ENCODE results near the gene PDK1. TPM values are rescaled to one million over a fixed set of nuclear protein-coding genes. Genes with fewer than 3 reads are reported as not detected.

The PDK1 gene
- total RNA-seq, 1 donor = 26.8 TPM

DNA sequence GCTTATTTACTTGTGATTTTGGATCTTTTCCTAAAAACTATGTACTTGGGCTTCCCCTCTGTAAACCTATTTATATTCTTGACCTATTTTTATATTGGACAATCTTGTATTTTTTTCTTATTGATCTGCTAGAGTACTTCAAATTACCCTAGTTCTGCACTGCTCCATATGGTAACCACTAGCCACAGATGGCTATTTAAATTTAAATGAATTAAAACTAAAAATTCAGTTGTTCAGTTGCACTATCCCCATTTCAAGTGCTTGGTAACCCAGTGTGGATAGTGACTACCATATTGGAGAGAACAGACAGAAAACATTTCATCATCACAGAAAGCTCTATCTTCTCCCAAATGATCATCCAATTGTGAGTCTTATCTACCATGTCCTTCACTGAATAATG, 74.3 kb downstream of the PDK1 start:
- no peak overlapping the region for H3K27ac ChIP-seq (ENCODE audit: low read depth, low read length)
- TF ChIP-seq, protein P1, sequence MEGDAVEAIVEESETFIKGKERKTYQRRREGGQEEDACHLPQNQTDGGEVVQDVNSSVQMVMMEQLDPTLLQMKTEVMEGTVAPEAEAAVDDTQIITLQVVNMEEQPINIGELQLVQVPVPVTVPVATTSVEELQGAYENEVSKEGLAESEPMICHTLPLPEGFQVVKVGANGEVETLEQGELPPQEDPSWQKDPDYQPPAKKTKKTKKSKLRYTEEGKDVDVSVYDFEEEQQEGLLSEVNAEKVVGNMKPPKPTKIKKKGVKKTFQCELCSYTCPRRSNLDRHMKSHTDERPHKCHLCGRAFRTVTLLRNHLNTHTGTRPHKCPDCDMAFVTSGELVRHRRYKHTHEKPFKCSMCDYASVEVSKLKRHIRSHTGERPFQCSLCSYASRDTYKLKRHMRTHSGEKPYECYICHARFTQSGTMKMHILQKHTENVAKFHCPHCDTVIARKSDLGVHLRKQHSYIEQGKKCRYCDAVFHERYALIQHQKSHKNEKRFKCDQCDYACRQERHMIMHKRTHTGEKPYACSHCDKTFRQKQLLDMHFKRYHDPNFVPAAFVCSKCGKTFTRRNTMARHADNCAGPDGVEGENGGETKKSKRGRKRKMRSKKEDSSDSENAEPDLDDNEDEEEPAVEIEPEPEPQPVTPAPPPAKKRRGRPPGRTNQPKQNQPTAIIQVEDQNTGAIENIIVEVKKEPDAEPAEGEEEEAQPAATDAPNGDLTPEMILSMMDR (IDR thresholded peaks at IDR 0.05; ENCODE audit: extremely low read depth, low read depth, low read length) = no peak
- H3K4me3 ChIP-seq (ENCODE audit: insufficient read depth, low read length) = no peak overlapping the region
- DNase-seq (ENCODE audit: insufficient read length, low spot score, missing footprints) = no peak
- no peaks in the 10 kb centered on the region for H4K20me1 ChIP-seq (ENCODE audit: insufficient read depth, low read length)
- no peaks in the 10 kb centered on the region for H3K4me1 ChIP-seq (ENCODE audit: insufficient read depth, low read length)
- H3K27me3 ChIP-seq (ENCODE audit: insufficient read depth, low read length) = no peaks in the 10 kb centered on the region
- no peak overlapping the region for H3K4me2 ChIP-seq (ENCODE audit: insufficient read depth, low read length)
- no peaks in the 10 kb centered on the region for H3K79me2 ChIP-seq (ENCODE audit: insufficient read depth, low read length)
- H3K9me3 ChIP-seq (ENCODE audit: low read depth, low read length) = no peaks in the 10 kb centered on the region
- no peak overlapping the region for H2AFZ ChIP-seq (ENCODE audit: low read length)
- no peaks in the 10 kb centered on the region for H3K36me3 ChIP-seq (ENCODE audit: insufficient read depth, low read length)

DNA sequence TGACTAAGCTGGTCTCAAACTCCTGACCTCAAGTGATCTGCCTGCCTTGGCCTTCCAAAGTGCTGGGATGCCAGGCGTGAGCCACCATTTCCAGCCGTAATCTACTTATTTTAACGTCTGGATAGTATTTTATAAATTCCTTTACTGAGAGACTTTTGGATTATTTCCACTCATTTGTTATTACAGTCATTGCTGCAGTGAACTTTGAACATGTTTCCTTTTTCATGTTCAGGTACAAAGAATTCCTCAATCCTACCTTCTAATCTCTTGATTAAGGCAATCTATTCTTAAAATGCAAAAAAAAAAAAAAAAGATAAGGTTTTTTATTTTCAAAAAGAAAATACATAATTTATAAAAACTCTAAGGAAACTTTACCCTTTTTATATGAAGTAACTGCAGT, 78.6 kb downstream of the PDK1 start:
- TF ChIP-seq, protein P1 (IDR thresholded peaks at IDR 0.05; ENCODE audit: extremely low read depth, low read depth, low read length) = no peak
- H4K20me1 ChIP-seq (ENCODE audit: insufficient read depth, low read length) = no peaks in the 10 kb centered on the region
- H3K27me3 ChIP-seq (ENCODE audit: insufficient read depth, low read length) = no peaks in the 10 kb centered on the region
- no peaks in the 10 kb centered on the region for H3K9me3 ChIP-seq (ENCODE audit: low read depth, low read length)
- H3K79me2 ChIP-seq (ENCODE audit: insufficient read depth, low read length) = no peaks in the 10 kb centered on the region
- H3K4me1 ChIP-seq (ENCODE audit: insufficient read depth, low read length) = peaks cover 3% of the 10 kb centered on the region
- H3K4me3 ChIP-seq (ENCODE audit: insufficient read depth, low read length) = no peak overlapping the region
- H3K36me3 ChIP-seq (ENCODE audit: insufficient read depth, low read length) = no peaks in the 10 kb centered on the region
- DNase-seq (ENCODE audit: insufficient read length, low spot score, missing footprints) = no peak
- H3K4me2 ChIP-seq (ENCODE audit: insufficient read depth, low read length) = no peak overlapping the region
- H2AFZ ChIP-seq (ENCODE audit: low read length) = no peak overlapping the region
- H3K27ac ChIP-seq (ENCODE audit: low read depth, low read length) = no peak overlapping the region

DNA sequence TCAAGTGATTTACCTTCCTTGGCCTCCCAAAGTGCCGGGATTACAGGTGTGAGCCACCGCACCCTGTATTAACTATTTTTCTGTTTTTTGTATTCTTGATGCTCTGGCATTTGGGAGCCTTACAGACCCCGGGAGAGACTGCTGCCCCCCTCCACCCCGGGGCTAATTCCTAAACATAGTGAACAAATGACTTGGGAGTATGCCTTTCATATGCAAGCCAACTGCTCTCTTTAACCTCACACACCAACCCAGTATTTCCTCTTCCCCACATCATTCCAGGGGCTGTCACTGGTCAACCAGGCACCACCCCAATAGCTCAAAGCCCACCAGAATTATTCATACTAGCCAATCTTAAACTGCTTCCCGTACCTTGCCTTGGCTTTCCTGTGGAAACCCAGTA, 79.7 kb downstream of the PDK1 start:
- DNase-seq (ENCODE audit: insufficient read length, low spot score, missing footprints) = no peak
- H4K20me1 ChIP-seq (ENCODE audit: insufficient read depth, low read length) = no peaks in the 10 kb centered on the region

DNA sequence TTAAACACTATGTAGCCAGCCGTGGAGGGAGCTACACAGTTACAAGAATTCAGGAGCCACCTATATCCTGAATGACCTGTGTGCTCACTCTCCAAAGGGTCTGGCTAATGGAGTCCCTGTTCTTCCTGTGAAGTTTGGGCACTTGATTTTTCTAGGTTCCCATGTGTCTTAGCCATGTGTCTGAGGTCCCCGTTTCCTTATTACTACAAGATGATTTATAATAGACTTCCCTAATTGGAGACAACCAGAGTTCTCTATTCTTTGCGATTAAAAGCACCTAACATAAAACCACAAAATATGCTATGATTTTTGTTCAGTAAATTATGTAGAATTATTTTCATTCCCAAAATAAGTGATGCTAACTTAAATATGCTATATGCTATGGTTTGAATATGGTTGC, 83.4 kb downstream of the PDK1 start:
- Histone ChIP-seq H3K36me3 (ENCODE audit: insufficient read depth, low read length) (no peaks in the 10 kb centered on the region), H4K20me1 (ENCODE audit: insufficient read depth, low read length) (no peaks in the 10 kb centered on the region), H3K79me2 (ENCODE audit: insufficient read depth, low read length) (no peaks in the 10 kb centered on the region), H3K27ac (ENCODE audit: low read depth, low read length) (peak overlapping the region; percentile 56), H3K4me3 (ENCODE audit: insufficient read depth, low read length) (no peak overlapping the region), H3K27me3 (ENCODE audit: insufficient read depth, low read length) (no peaks in the 10 kb centered on the region), H3K4me1 (ENCODE audit: insufficient read depth, low read length) (peaks cover 16% of the 10 kb centered on the region), H2AFZ (ENCODE audit: low read length) (no peak overlapping the region), H3K4me2 (ENCODE audit: insufficient read depth, low read length) (peak overlapping the region; percentile 35), H3K9me3 (ENCODE audit: low read depth, low read length) (no peaks in the 10 kb centered on the region)
- TF ChIP-seq, protein P1 (IDR thresholded peaks at IDR 0.05; ENCODE audit: extremely low read depth, low read depth, low read length) = no peak
- DNase-seq (ENCODE audit: insufficient read length, low spot score, missing footprints) = peak; percentile 9

More for the DNA sequence above, 79.7 kb downstream of the PDK1 start:
- no peaks in the 10 kb centered on the region for H3K27me3 ChIP-seq (ENCODE audit: insufficient read depth, low read length)
- H3K9me3 ChIP-seq (ENCODE audit: low read depth, low read length) = no peaks in the 10 kb centered on the region
- TF ChIP-seq, protein P1 (IDR thresholded peaks at IDR 0.05; ENCODE audit: extremely low read depth, low read depth, low read length) = no peak
- H3K79me2 ChIP-seq (ENCODE audit: insufficient read depth, low read length) = no peaks in the 10 kb centered on the region
- H3K27ac ChIP-seq (ENCODE audit: low read depth, low read length) = no peak overlapping the region
- H3K4me2 ChIP-seq (ENCODE audit: insufficient read depth, low read length) = no peak overlapping the region
- no peak overlapping the region for H3K4me3 ChIP-seq (ENCODE audit: insufficient read depth, low read length)
- H2AFZ ChIP-seq (ENCODE audit: low read length) = no peak overlapping the region
- peaks cover 12% of the 10 kb centered on the region for H3K4me1 ChIP-seq (ENCODE audit: insufficient read depth, low read length)
- H3K36me3 ChIP-seq (ENCODE audit: insufficient read depth, low read length) = no peaks in the 10 kb centered on the region
